Activated T-helper 1 cell treated with anti-CD3 and anti-CD28 coated beads, Interleukin-2, amount 50 U/mL, for 16 hours (primary cell): ENCODE data around the gene EFNA2.
"Not testable (repeated sequence)": the region's sequence is repeated elsewhere in the genome, so short reads cannot be mapped to it uniquely, and the experiment has no call there.

Experiments
- DNase-seq, 2 donors: peaks; one replicate each; pipeline ENCODE4 v3.0.0-alpha.2; 2020; ENCODE audit warnings: low read depth in 1 of 2, low spot score in 1 of 2

EFNA2 gene

GRCh38 chr19:1295169-1296012, 9.7 kb downstream of the EFNA2 start:
- DNase-seq: peak in 1 of 2 donors; percentile 41

GRCh38 chr19:1296078-1296477, 10.4 kb downstream of the EFNA2 start:
- no peak for DNase-seq

GRCh38 chr19:1296575-1297271, 11.1 kb downstream of the EFNA2 start:
- DNase-seq: no peak

- DNase-seq: no peak
These were observed 12.6 kb downstream of the EFNA2 start for GRCh38 chr19:1298235-1298634.

GRCh38 chr19:1299801-1300200, 14.1 kb downstream of the EFNA2 start:
- DNase-seq: no peak

DNA sequence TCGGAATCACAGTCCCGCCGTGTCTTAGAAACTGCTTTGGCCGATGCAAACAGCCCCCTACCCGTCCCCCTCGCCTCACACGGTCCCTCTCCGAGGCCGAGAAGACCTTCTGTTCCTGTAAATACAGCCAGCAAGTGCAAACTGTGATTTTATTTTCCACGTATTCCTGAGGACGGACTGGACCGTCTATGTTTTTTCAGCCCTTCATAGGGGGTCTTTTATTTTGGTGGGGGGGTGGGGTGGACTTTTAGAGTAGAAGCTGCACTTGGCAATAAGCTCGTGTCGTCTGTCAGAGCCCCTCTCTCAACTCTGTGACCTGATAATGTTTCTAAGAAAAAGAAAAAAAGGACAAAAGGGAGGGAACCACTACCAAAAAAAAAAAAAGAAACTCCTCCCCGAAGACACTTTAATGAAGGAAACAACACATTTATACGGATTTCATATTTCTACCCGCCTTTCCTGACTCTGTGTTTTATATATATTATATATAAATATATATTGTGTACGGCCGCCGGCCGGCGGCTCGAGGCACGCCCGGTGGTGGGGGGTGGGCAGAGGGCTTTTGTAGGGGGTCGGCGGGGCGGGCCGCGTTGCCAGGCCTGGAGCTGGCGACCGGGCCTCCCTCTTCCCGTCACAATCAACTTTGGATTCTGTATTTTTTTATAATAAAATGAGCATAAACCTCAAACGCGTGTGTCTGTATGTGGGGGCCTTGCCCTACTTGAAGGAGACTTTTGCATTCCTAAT, 15.2 kb downstream of the EFNA2 start:
- no peak for DNase-seq

DNA sequence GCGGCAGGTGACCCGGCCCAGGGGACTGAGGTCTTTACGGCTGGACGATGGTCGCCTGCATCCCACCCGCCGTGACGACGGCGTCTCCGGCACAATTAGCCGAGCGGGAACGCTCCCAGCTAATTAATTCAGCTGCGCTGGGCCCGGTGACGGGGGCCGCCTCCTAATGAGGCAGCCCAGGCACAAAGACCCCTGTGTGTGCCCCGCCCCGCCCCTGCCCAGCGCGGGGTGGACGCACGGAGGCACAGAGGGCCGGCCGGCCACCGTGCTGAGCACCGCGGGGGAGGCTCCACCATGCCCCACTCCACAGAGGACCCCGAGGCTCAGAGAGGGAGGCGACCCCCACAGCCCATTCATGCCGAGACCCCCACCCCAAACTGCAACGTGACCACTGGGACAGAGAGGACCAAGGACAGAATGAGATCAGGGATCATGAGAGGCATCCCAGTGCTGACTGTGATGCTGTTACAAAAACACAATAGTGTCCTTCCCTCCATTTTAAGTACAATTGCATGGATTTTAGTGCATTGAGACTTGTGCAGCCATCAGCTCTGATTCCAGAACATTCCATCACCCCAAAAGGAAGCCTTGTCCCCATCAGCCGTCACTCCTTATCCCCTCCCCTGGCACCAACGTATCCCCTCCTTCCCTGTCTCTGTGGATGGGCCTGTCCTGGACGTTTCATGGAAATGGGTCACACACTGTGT, 17.0 kb downstream of the EFNA2 start:
- DNase-seq: no peak

- no peak for DNase-seq
These were observed 18.7 kb downstream of the EFNA2 start for GRCh38 chr19:1304197-1304924.

DNA sequence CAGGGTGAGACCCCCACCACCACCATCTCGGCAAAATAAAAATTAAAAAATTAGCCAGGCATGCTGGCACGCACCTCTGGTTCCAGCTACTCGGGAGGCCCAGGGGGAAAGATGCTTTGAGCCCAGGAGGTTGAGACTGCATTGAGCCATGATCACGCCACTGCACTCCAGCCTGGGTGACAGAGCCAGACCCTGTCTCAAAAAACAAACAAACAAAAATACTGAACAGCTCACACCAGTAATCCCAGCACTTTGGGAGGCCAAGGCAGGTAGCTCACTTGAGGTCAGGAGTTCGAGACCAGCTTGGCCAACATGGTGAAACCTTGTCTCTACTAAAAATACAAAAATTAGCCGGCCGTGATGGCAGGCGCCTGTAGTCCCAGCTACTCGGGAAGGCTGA, 19.7 kb downstream of the EFNA2 start:
- DNase-seq: not testable (repeated sequence)

- no peak for DNase-seq
These were observed 21.6 kb downstream of the EFNA2 start for GRCh38 chr19:1307320-1307719.

DNA sequence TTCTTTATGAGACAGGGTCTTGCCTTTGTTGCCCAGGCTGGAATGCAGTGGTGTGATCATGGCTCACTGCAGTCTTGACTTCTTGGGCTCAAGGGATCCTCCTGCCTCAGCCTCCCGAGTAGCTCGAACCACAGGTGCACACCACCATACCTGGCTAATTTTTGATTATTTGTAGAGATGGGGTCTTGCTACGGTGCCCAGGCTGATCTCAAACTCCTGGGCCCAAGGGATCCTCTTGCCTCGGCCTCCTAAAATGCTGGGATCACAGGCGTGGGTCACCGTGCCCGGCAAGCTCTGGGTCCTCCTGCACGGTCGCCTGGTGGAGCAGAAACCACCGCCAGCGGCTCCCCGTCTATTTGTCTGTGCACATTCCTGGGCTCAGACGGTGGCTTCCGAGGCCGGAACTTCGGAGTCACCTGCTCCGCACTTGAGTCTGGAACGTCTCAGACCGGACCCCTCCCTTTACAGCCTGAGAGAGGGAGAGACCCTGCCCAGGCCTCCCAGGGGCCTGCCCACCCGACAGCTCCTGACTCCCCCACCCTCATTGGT, 22.2 kb downstream of the EFNA2 start:
- no peak for DNase-seq

DNA sequence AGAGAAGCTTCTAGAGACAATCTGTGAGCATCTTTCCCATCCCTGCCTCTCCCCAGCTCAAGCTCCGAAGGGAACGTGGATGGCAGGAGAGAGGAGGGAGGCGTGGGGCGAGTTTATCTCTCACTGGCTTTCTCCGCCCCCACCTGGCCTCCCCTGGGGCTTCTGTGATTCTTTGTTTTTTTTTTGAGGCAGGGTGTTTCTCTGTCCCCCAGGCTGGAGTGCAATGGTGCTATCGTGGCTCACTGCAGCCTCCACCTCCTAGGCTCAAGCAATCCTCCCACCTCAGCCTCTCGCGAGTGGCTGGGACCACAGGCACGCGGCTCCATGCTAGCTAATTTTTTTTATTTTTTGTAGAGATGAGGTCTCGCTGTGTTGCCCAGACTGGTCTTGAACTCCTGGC, 23.0 kb downstream of the EFNA2 start:
- no peak for DNase-seq

- no peak for DNase-seq
These were observed 24.5 kb downstream of the EFNA2 start for GRCh38 chr19:1309977-1310852.

GRCh38 chr19:1310853-1311180, 25.1 kb downstream of the EFNA2 start:
- no peak for DNase-seq

DNA sequence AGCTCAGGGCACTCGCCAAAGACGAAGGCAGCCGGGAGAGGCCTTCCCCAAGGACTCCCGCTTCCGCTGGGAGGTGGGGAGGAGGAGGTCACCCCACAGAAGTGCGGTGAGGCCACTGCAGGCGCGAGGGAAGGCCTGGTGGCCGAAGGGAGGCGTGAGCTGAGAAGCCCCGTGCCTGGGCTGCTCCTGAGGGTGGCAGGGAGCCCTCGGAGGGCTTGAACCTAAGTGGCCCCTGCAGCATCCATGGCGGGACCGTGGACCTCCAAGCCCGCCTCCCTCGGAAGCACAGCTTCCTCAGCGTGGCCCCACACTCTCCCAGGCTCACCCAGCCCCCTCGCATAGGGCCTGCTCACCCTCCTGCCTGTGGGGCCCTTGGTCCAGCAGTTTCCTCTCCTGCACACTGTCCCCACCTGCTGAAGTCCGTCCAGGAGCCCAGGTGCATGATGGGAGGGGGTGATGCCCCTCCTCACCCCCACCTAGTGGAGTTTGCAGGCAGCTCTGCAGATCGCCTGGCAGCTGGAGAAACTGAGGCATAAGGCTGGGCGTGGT, 25.9 kb downstream of the EFNA2 start:
- DNase-seq: no peak

GRCh38 chr19:1312767-1313694, 27.4 kb downstream of the EFNA2 start:
- no peak for DNase-seq

- DNase-seq: no peak
These were observed 28.3 kb downstream of the EFNA2 start for GRCh38 chr19:1313695-1314613.
